ENCODE results near the gene FBXO28.

Gene FBXO28

GRCh38 chr1:224092601-224093000, 21.3 kb upstream of the FBXO28 start:
- no peak overlapping the region for H3K27ac ChIP-seq
- no peak for DNase-seq (ENCODE audit: low read depth, low spot score)

GRCh38 chr1:224095339-224095738, 18.6 kb upstream of the FBXO28 start:
- peak overlapping the region; percentile 8 for H3K27ac ChIP-seq
- DNase-seq (ENCODE audit: low read depth, low spot score), result no peak

GRCh38 chr1:224095867-224096266, 18.0 kb upstream of the FBXO28 start:
- peak overlapping the region; percentile 8 for H3K27ac ChIP-seq
- DNase-seq (ENCODE audit: low read depth, low spot score), result no peak

GRCh38 chr1:224096773-224097172, 17.1 kb upstream of the FBXO28 start:
- no peak for DNase-seq (ENCODE audit: low read depth, low spot score)
- no peak overlapping the region for H3K27ac ChIP-seq

GRCh38 chr1:224098007-224098406, 15.9 kb upstream of the FBXO28 start:
- no peak overlapping the region for H3K27ac ChIP-seq

GRCh38 chr1:224106568-224107281, 7.2 kb upstream of the FBXO28 start:
- DNase-seq (ENCODE audit: low read depth, low spot score), result peak; percentile 24
- no peak overlapping the region for H3K27ac ChIP-seq

More at GRCh38 chr1:224098007-224098406, 15.9 kb upstream of the FBXO28 start:
- DNase-seq (ENCODE audit: low read depth, low spot score), result no peak

GRCh38 chr1:224107282-224107625, 6.7 kb upstream of the FBXO28 start:
- no peak overlapping the region for H3K27ac ChIP-seq
- no peak for DNase-seq (ENCODE audit: low read depth, low spot score)

GRCh38 chr1:224108991-224109390, 4.9 kb upstream of the FBXO28 start:
- no peak overlapping the region for H3K27ac ChIP-seq
- DNase-seq (ENCODE audit: low read depth, low spot score), result no peak

GRCh38 chr1:224109981-224110380, 3.9 kb upstream of the FBXO28 start:
- H3K27ac ChIP-seq, result no peak overlapping the region
- DNase-seq (ENCODE audit: low read depth, low spot score), result no peak

GRCh38 chr1:224113005-224113404, 906 bp upstream of the FBXO28 start:
- DNase-seq (ENCODE audit: low read depth, low spot score), result no peak
- no peak overlapping the region for H3K27ac ChIP-seq

GRCh38 chr1:224113545-224113917, 380 bp upstream of the FBXO28 start:
- DNase-seq (ENCODE audit: low read depth, low spot score), result no peak
- peak overlapping the region; percentile 76 for H3K27ac ChIP-seq

GRCh38 chr1:224114787-224115175, 870 bp downstream of the FBXO28 start:
- H3K27ac ChIP-seq, result peak overlapping the region; percentile 76
- no peak for DNase-seq (ENCODE audit: low read depth, low spot score)

- DNase-seq (ENCODE audit: low read depth, low spot score), result peak; percentile 33
- H3K27ac ChIP-seq, result no peak overlapping the region
These were observed 2.2 kb downstream of the FBXO28 start for GRCh38 chr1:224116131-224116530.

- H3K27ac ChIP-seq, result no peak overlapping the region
- no peak for DNase-seq (ENCODE audit: low read depth, low spot score)
These were observed 4.8 kb downstream of the FBXO28 start for GRCh38 chr1:224118688-224119087.

- H3K27ac ChIP-seq, result no peak overlapping the region
- no peak for DNase-seq (ENCODE audit: low read depth, low spot score)
These were observed 9.2 kb downstream of the FBXO28 start for GRCh38 chr1:224123136-224123535.

GRCh38 chr1:224124220-224124619, 10.3 kb downstream of the FBXO28 start:
- H3K27ac ChIP-seq, result no peak overlapping the region

GRCh38 chr1:224127925-224128819, 14.3 kb downstream of the FBXO28 start:
- H3K27ac ChIP-seq, result peak overlapping the region; percentile 46
- no peak for DNase-seq (ENCODE audit: low read depth, low spot score)

More at GRCh38 chr1:224124220-224124619, 10.3 kb downstream of the FBXO28 start:
- DNase-seq (ENCODE audit: low read depth, low spot score), result no peak

GRCh38 chr1:224131253-224131652, 17.3 kb downstream of the FBXO28 start:
- H3K27ac ChIP-seq, result no peak overlapping the region
- DNase-seq (ENCODE audit: low read depth, low spot score), result no peak

GRCh38 chr1:224132901-224133300, 19.0 kb downstream of the FBXO28 start:
- peak overlapping the region; percentile 71 for H3K27ac ChIP-seq
- DNase-seq (ENCODE audit: low read depth, low spot score), result peak; percentile 81

- DNase-seq (ENCODE audit: low read depth, low spot score), result no peak
- peak overlapping the region; percentile 71 for H3K27ac ChIP-seq
These were observed 19.9 kb downstream of the FBXO28 start for GRCh38 chr1:224133741-224134299.

GRCh38 chr1:224137518-224137917, 23.6 kb downstream of the FBXO28 start:
- DNase-seq (ENCODE audit: low read depth, low spot score), result no peak
- H3K27ac ChIP-seq, result no peak overlapping the region
